Endothelial cell (in vitro differentiated cells): ENCODE data around the gene RAB7B. TPM values are rescaled to one million over a fixed set of nuclear protein-coding genes. Genes with fewer than 3 reads are reported as not detected.
A peak's percentile ranks its signal among the peaks of the same experiment; 100 is the strongest.

Experiments used
- DNase-seq: peaks from one replicate; pipeline ENCODE4 v3.0.0; 2021; ENCODE audit warnings: low spot score
- H3K27ac Mint-ChIP-seq: one replicate; pipeline ENCODE4 v1.8.0; 2021; ENCODE audit warnings: mixed read lengths, inconsistent platforms; ENCODE audit not compliant: unreplicated experiment
- H3K27me3 Mint-ChIP-seq: one replicate; pipeline ENCODE4 v1.8.0; 2021; ENCODE audit warnings: mild to moderate bottlenecking, moderate library complexity, mixed read lengths, inconsistent platforms; ENCODE audit not compliant: unreplicated experiment
- H3K36me3 Mint-ChIP-seq: one replicate; pipeline ENCODE4 v1.8.0; 2021; ENCODE audit warnings: mild to moderate bottlenecking, low read depth, mixed read lengths, inconsistent platforms; ENCODE audit not compliant: unreplicated experiment
- H3K4me1 Mint-ChIP-seq: one replicate; pipeline ENCODE4 v1.8.0; 2021; ENCODE audit warnings: mild to moderate bottlenecking, mixed read lengths, inconsistent platforms; ENCODE audit not compliant: unreplicated experiment
- H3K4me3 Mint-ChIP-seq: one replicate; pipeline ENCODE4 v1.8.0; 2021; ENCODE audit warnings: mild to moderate bottlenecking, mixed read lengths, inconsistent platforms; ENCODE audit not compliant: unreplicated experiment
- H3K9me3 Mint-ChIP-seq: one replicate; pipeline ENCODE4 v1.8.0; 2021; ENCODE audit warnings: mixed read lengths, inconsistent platforms; ENCODE audit not compliant: unreplicated experiment
- CTCF ChIP-seq: fragments of 200-600 bp; sonication (generic); IDR thresholded peaks from one replicate; pipeline ENCODE4 v1.5.0; 2021; ENCODE audit warnings: antibody characterized with exemption; ENCODE audit not compliant: unreplicated experiment
- total RNA-seq: library from RNA; stranded (reverse); fragmentation: NEBNext Ultra II Directional; extraction: Animal tissue kit (Norgen Biotek cat#: 25700); gene quantifications from one replicate; pipeline ENCODE4 v1.2.1, GENCODE V29; 2021; ENCODE audit not compliant: unreplicated experiment

RAB7B gene
- total RNA-seq, 1 donor from 2014 or later, result not detected

- H3K9me3 Mint-ChIP-seq, result no peaks in the 10 kb centered on the region
- no peak for TF ChIP-seq CTCF
- DNase-seq, result no peak
- H3K27me3 Mint-ChIP-seq, result no peaks in the 10 kb centered on the region
- no peaks in the 10 kb centered on the region for H3K4me1 Mint-ChIP-seq
- H3K27ac Mint-ChIP-seq, result no peak overlapping the region
- no peaks in the 10 kb centered on the region for H3K36me3 Mint-ChIP-seq
- no peak overlapping the region for H3K4me3 Mint-ChIP-seq
These were observed 34.4 kb upstream of the RAB7B start for GRCh38 chr1:206037581-206037980.

- no peaks in the 10 kb centered on the region for H3K4me1 Mint-ChIP-seq
- H3K36me3 Mint-ChIP-seq, result no peaks in the 10 kb centered on the region
- no peak for DNase-seq
- H3K27ac Mint-ChIP-seq, result no peak overlapping the region
- no peak for TF ChIP-seq CTCF
- no peak overlapping the region for H3K4me3 Mint-ChIP-seq
- H3K9me3 Mint-ChIP-seq, result no peaks in the 10 kb centered on the region
- H3K27me3 Mint-ChIP-seq, result no peaks in the 10 kb centered on the region
These were observed 33.7 kb upstream of the RAB7B start for GRCh38 chr1:206036663-206037455.

- no peak for TF ChIP-seq CTCF
- no peaks in the 10 kb centered on the region for H3K9me3 Mint-ChIP-seq
- H3K27me3 Mint-ChIP-seq, result no peaks in the 10 kb centered on the region
- no peak for DNase-seq
- H3K36me3 Mint-ChIP-seq, result no peaks in the 10 kb centered on the region
- H3K27ac Mint-ChIP-seq, result no peak overlapping the region
- no peak overlapping the region for H3K4me3 Mint-ChIP-seq
- no peaks in the 10 kb centered on the region for H3K4me1 Mint-ChIP-seq
These were observed 31.8 kb upstream of the RAB7B start for GRCh38 chr1:206035027-206035426.

GRCh38 chr1:206032380-206033140, 29.4 kb upstream of the RAB7B start:
- no peak overlapping the region for H3K27ac Mint-ChIP-seq
- TF ChIP-seq CTCF, result no peak
- no peak for DNase-seq
- H3K36me3 Mint-ChIP-seq, result no peaks in the 10 kb centered on the region
- H3K9me3 Mint-ChIP-seq, result no peaks in the 10 kb centered on the region
- no peak overlapping the region for H3K4me3 Mint-ChIP-seq
- H3K4me1 Mint-ChIP-seq, result no peaks in the 10 kb centered on the region
- peaks cover 5% of the 10 kb centered on the region for H3K27me3 Mint-ChIP-seq

- Mint-ChIP-seq H3K4me3 (no peak overlapping the region), H3K4me1 (no peaks in the 10 kb centered on the region), H3K9me3 (no peaks in the 10 kb centered on the region), H3K27ac (no peak overlapping the region), H3K36me3 (no peaks in the 10 kb centered on the region), H3K27me3 (peaks cover 5% of the 10 kb centered on the region)
- TF ChIP-seq CTCF, result peak; percentile 60
- peak; percentile 72 for DNase-seq
These were observed 27.5 kb upstream of the RAB7B start for GRCh38 chr1:206030714-206031113.
